ENCODE results near the gene DNAJB8.

Gene DNAJB8

GRCh38 chr3:128468285-128468790, 1.6 kb upstream of the DNAJB8 start:
- DNase-seq (ENCODE audit: low read depth in 2 of 2): no peak

- DNase-seq (ENCODE audit: low read depth in 2 of 2): no peak
Measured at GRCh38 chr3:128464702-128465101, 2.0 kb downstream of the DNAJB8 start.

- DNase-seq (ENCODE audit: low read depth in 2 of 2): no peak
Measured at GRCh38 chr3:128464188-128464587, 2.5 kb downstream of the DNAJB8 start.

- no peak for DNase-seq (ENCODE audit: low read depth in 2 of 2)
Measured at GRCh38 chr3:128463771-128464170, 2.9 kb downstream of the DNAJB8 start.

- no peak for DNase-seq (ENCODE audit: low read depth in 2 of 2)
Measured at GRCh38 chr3:128463354-128463753, 3.3 kb downstream of the DNAJB8 start.

GRCh38 chr3:128462931-128463330, 3.8 kb downstream of the DNAJB8 start:
- no peak for DNase-seq (ENCODE audit: low read depth in 2 of 2)

- no peak for DNase-seq (ENCODE audit: low read depth in 2 of 2)
Measured at GRCh38 chr3:128462341-128462910, 4.3 kb downstream of the DNAJB8 start.

- no peak for DNase-seq (ENCODE audit: low read depth in 2 of 2)
Measured at GRCh38 chr3:128461731-128462130, 5.0 kb downstream of the DNAJB8 start.

- no peak for DNase-seq (ENCODE audit: low read depth in 2 of 2)
Measured at GRCh38 chr3:128459461-128459820, 7.2 kb downstream of the DNAJB8 start.

GRCh38 chr3:128458746-128459460, 7.8 kb downstream of the DNAJB8 start:
- DNase-seq (ENCODE audit: low read depth in 2 of 2): no peak

- DNase-seq (ENCODE audit: low read depth in 2 of 2): no peak
Measured at GRCh38 chr3:128457937-128458336, 8.8 kb downstream of the DNAJB8 start.

- no peak for DNase-seq (ENCODE audit: low read depth in 2 of 2)
Measured at GRCh38 chr3:128456776-128457715, 9.6 kb downstream of the DNAJB8 start.

- DNase-seq (ENCODE audit: low read depth in 2 of 2): no peak
Measured at GRCh38 chr3:128455786-128456748, 10.6 kb downstream of the DNAJB8 start.

- DNase-seq (ENCODE audit: low read depth in 2 of 2): no peak
Measured at GRCh38 chr3:128455116-128455515, 11.6 kb downstream of the DNAJB8 start.

- no peak for DNase-seq (ENCODE audit: low read depth in 2 of 2)
Measured at GRCh38 chr3:128454310-128454618, 12.4 kb downstream of the DNAJB8 start.

- DNase-seq (ENCODE audit: low read depth in 2 of 2): no peak
Measured at GRCh38 chr3:128453501-128454309, 13.0 kb downstream of the DNAJB8 start.

- no peak for DNase-seq (ENCODE audit: low read depth in 2 of 2)
Measured at GRCh38 chr3:128452678-128453275, 13.9 kb downstream of the DNAJB8 start.

GRCh38 chr3:128452120-128452519, 14.6 kb downstream of the DNAJB8 start:
- no peak for DNase-seq (ENCODE audit: low read depth in 2 of 2)

GRCh38 chr3:128449111-128449638, 17.5 kb downstream of the DNAJB8 start:
- DNase-seq (ENCODE audit: low read depth in 2 of 2): no peak

- no peak for DNase-seq (ENCODE audit: low read depth in 2 of 2)
Measured at GRCh38 chr3:128448491-128448890, 18.2 kb downstream of the DNAJB8 start.

Measured in stimulated activated CD4-positive, alpha-beta T cell treated with anti-CD3 and anti-CD28 coated beads, Interleukin-15, amount 100 ng/mL, for 48 hours (primary cell).